H1 (cell line): ENCODE results near the gene XAF1. TPM values are rescaled to one million over a fixed set of nuclear protein-coding genes. Genes with fewer than 3 reads are reported as not detected.

Source experiments
- CTCF ChIA-PET: fragments of 300-600 bp; sonication (Branson Sonifier 250); formaldehyde crosslinking; loops from one replicate; lab custom pipeline; 2021; ENCODE audit not compliant: partially characterized antibody; lab: Charles Lee
- POLR2A ChIA-PET: fragments of 300-600 bp; sonication (Branson Sonifier 250); formaldehyde crosslinking; loops from one replicate; lab custom pipeline; 2021; ENCODE audit warnings: inconsistent platforms; ENCODE audit not compliant: partially characterized antibody; lab: Charles Lee
- DNase-seq, 2 experiments: peaks; one replicate each; pipeline versions ENCODE4 v3.0.0 to v3.0.0-alpha.2; 2010 to 2022; ENCODE audit warnings: low spot score in 2 of 2, low read depth in 1 of 2, mixed read lengths in 1 of 2
- FAIRE-seq: peaks from 2 replicates; lab custom pipeline; 2011; peaks lifted over from hg19 to GRCh38; lab: Jason Lieb, UNC
- H2AFZ ChIP-seq: 2 replicates; pipeline ENCODE4 v1.8.1; 2012; ENCODE audit warnings: low read length, inconsistent platforms
- H2AK5ac ChIP-seq: 2 replicates; pipeline ENCODE4 v1.6.1; 2013; ENCODE audit warnings: low read depth, low read length
- H2BK120ac ChIP-seq: replicated peaks from 2 replicates; pipeline ENCODE3; 2013; ENCODE audit warnings: low read depth, low read length, inconsistent platforms
- H2BK12ac ChIP-seq: 2 replicates; pipeline ENCODE4 v1.6.1; 2013; ENCODE audit warnings: low read depth, low read length
- H2BK15ac ChIP-seq: 2 replicates; pipeline ENCODE4 v1.6.1; 2013; ENCODE audit warnings: low read length
- H2BK20ac ChIP-seq: 2 replicates; pipeline ENCODE4 v1.6.1; 2013; ENCODE audit warnings: low read length
- H2BK5ac ChIP-seq: 2 replicates; pipeline ENCODE4 v1.6.1; 2013; ENCODE audit warnings: low read depth, low read length
- H3K14ac ChIP-seq: 2 replicates; pipeline ENCODE4 v1.6.1; 2013; ENCODE audit warnings: inconsistent platforms; ENCODE audit not compliant: insufficient read length
- H3K18ac ChIP-seq: 2 replicates; pipeline ENCODE4 v1.6.1; 2013; ENCODE audit warnings: low read length; ENCODE audit errors: extremely low read depth
- H3K23ac ChIP-seq: 2 replicates; pipeline ENCODE4 v1.6.1; 2013; ENCODE audit warnings: inconsistent platforms; ENCODE audit not compliant: insufficient read length
- H3K23me2 ChIP-seq: 2 replicates; pipeline ENCODE4 v1.6.1; 2013; ENCODE audit warnings: low read depth, low read length
- H3K27ac ChIP-seq: 2 replicates; pipeline ENCODE4 v1.6.1; 2011; ENCODE audit warnings: low read depth, low read length, inconsistent platforms
- H3K27me3 ChIP-seq, 4 experiments: replicated peaks in 1 of 4; 1 replicate in 1 of 4; 2 replicates in 3 of 4; pipeline versions ENCODE4 v1.6.1 to v1.8.1; 2011 to 2013; ENCODE audit warnings: low read length in 3 of 4, mild to moderate bottlenecking in 3 of 4, inconsistent platforms in 2 of 4, mixed read lengths in 2 of 4, moderate library complexity in 1 of 4; ENCODE audit not compliant: control insufficient read depth in 3 of 4, insufficient read depth in 3 of 4; ENCODE audit errors: extremely low read depth in 1 of 4
- H3K36me3 ChIP-seq, 4 experiments: 2 replicates each; pipeline versions ENCODE4 v1.6.1 to v1.8.1; 2011 to 2013; ENCODE audit warnings: mild to moderate bottlenecking in 4 of 4, low read length in 3 of 4, moderate library complexity in 2 of 4, control low read depth in 1 of 4, inconsistent platforms in 1 of 4; ENCODE audit not compliant: insufficient read depth in 4 of 4, control insufficient read depth in 2 of 4
- H3K4ac ChIP-seq: replicated peaks from 2 replicates; pipeline ENCODE3; 2013; ENCODE audit warnings: low read length, low read depth, mixed read lengths, inconsistent platforms; ENCODE audit not compliant: insufficient read length
- H3K4me1 ChIP-seq, 4 experiments: replicated peaks in 1 of 4; 1 replicate in 1 of 4; 2 replicates in 3 of 4; pipeline versions ENCODE4 v1.6.1 to v1.8.1; 2011 to 2013; ENCODE audit warnings: low read length in 3 of 4, inconsistent platforms in 2 of 4, mixed read lengths in 1 of 4; ENCODE audit not compliant: insufficient read depth in 4 of 4, control insufficient read depth in 3 of 4
- H3K4me2 ChIP-seq, 2 experiments: 2 replicates each; pipeline versions ENCODE4 v1.6.1 to v1.8.1; 2011 to 2013; ENCODE audit warnings: low read depth in 2 of 2, low read length in 2 of 2, control low read depth in 1 of 2, inconsistent platforms in 1 of 2, mild to moderate bottlenecking in 1 of 2; ENCODE audit not compliant: insufficient read depth in 1 of 2
- H3K4me3 ChIP-seq, 4 experiments: fragments of 200-600, 300-600 bp in 1 of 4; sonication (generic), shearing (Covaris generic), sonication (Bioruptor Twin) in 1 of 4; 2 replicates each; pipeline versions ENCODE4 v1.5.1 to v1.8.1; 2011 to 2016; ENCODE audit warnings: low read length in 4 of 4, low read depth in 3 of 4, control low read depth in 2 of 4, inconsistent platforms in 2 of 4, mild to moderate bottlenecking in 2 of 4, mixed read lengths in 1 of 4, moderate library complexity in 1 of 4; ENCODE audit not compliant: insufficient read depth in 2 of 4; ENCODE audit errors: extremely low read depth in 1 of 4
- H3K56ac ChIP-seq: replicated peaks from 2 replicates; pipeline ENCODE3; 2013; ENCODE audit warnings: low read depth, mild to moderate bottlenecking, mixed read lengths, low read length, inconsistent platforms; ENCODE audit not compliant: insufficient read length
- H3K79me1 ChIP-seq: 2 replicates; pipeline ENCODE4 v1.6.1; 2013; ENCODE audit warnings: low read depth, low read length, control low read depth
- H3K79me2 ChIP-seq, 2 experiments: 2 replicates each; pipeline versions ENCODE4 v1.6.1 to v1.8.1; 2012 to 2013; ENCODE audit warnings: low read length in 2 of 2, mild to moderate bottlenecking in 2 of 2, inconsistent platforms in 1 of 2; ENCODE audit not compliant: insufficient read depth in 2 of 2, control insufficient read depth in 1 of 2
- H3K9ac ChIP-seq, 4 experiments: replicated peaks in 1 of 4; 1 replicate in 1 of 4; 2 replicates in 3 of 4; pipeline versions ENCODE4 v1.6.1 to v1.8.1; 2011 to 2013; ENCODE audit warnings: low read depth in 3 of 4, low read length in 3 of 4, control low read depth in 2 of 4, mild to moderate bottlenecking in 2 of 4, moderate library complexity in 2 of 4, inconsistent platforms in 1 of 4; ENCODE audit errors: extremely low read depth in 1 of 4
- H3K9me3 ChIP-seq, 2 experiments: 2 replicates each; pipeline versions ENCODE4 v1.6.1 to v1.8.1; 2012 to 2013; ENCODE audit warnings: mild to moderate bottlenecking in 2 of 2, moderate library complexity in 2 of 2, control low read depth in 1 of 2, inconsistent platforms in 1 of 2, low read depth in 1 of 2, low read length in 1 of 2, mixed read lengths in 1 of 2; ENCODE audit not compliant: insufficient read depth in 2 of 2
- H4K20me1 ChIP-seq, 2 experiments: replicated peaks in 1 of 2; 2 replicates each; pipeline versions ENCODE3 to v1.8.1; 2011 to 2013; ENCODE audit warnings: inconsistent platforms in 2 of 2, low read length in 2 of 2, mild to moderate bottlenecking in 1 of 2; ENCODE audit not compliant: insufficient read depth in 2 of 2, control insufficient read depth in 1 of 2
- H4K5ac ChIP-seq: 2 replicates; pipeline ENCODE4 v1.6.1; 2013; ENCODE audit warnings: low read length, low read depth, mixed read lengths, inconsistent platforms; ENCODE audit not compliant: insufficient read length
- H4K8ac ChIP-seq: 2 replicates; pipeline ENCODE4 v1.8.0; 2013; ENCODE audit warnings: mild to moderate bottlenecking, moderate library complexity, low read length, inconsistent platforms; ENCODE audit not compliant: insufficient read depth; ENCODE audit errors: extremely low read depth
- H4K91ac ChIP-seq: replicated peaks from 2 replicates; pipeline ENCODE3; 2013; ENCODE audit warnings: low read length, mixed read lengths, inconsistent platforms; ENCODE audit not compliant: insufficient read length
- ASH2L ChIP-seq: fragments of 200-600, 300-600 bp; sonication (generic); IDR thresholded peaks from one replicate; pipeline ENCODE4 v1.7.1; 2017; ENCODE audit warnings: low read length
- BACH1 ChIP-seq: IDR thresholded peaks from 2 replicates; pipeline ENCODE4 v1.6.1; 2012; ENCODE audit warnings: low read length, improper control_type of control experiment
- CBX5 ChIP-seq: fragments of 300-800, 300-1000 bp; sonication (generic); IDR thresholded peaks from 2 replicates; pipeline ENCODE4 v1.7.1; 2016; ENCODE audit warnings: antibody characterized with exemption, low read length, low read depth
- EP300 ChIP-seq, 2 experiments: IDR thresholded peaks; 1 replicate in 1 of 2; 2 replicates in 1 of 2; pipeline ENCODE4 v1.6.1; 2011 to 2012; ENCODE audit warnings: low read depth in 2 of 2, low read length in 2 of 2, mild to moderate bottlenecking in 2 of 2, borderline replicate concordance in 1 of 2, inconsistent platforms in 1 of 2, moderate library complexity in 1 of 2
- GABPA ChIP-seq: IDR thresholded peaks from 2 replicates; pipeline ENCODE4 v1.6.1; 2011; ENCODE audit warnings: mild to moderate bottlenecking, low read length, moderate library complexity, borderline replicate concordance; ENCODE audit not compliant: insufficient read depth
- HDAC6 ChIP-seq: IDR thresholded peaks from one replicate; pipeline ENCODE4 v1.7.1; 2012; ENCODE audit warnings: low read depth, mild to moderate bottlenecking, inconsistent platforms, low read length, moderate library complexity
- MAFK ChIP-seq: IDR thresholded peaks from 2 replicates; pipeline ENCODE4 v1.6.1; 2012; ENCODE audit warnings: low read depth, mild to moderate bottlenecking, improper control_type of control experiment, low read length
- POLR2AphosphoS5 ChIP-seq: IDR thresholded peaks from 2 replicates; pipeline ENCODE4 v1.6.1; 2011; ENCODE audit warnings: low read depth, low read length
- RBBP5 ChIP-seq: IDR thresholded peaks from 2 replicates; pipeline ENCODE4 v1.7.1; 2012; ENCODE audit warnings: low read depth, mild to moderate bottlenecking, inconsistent platforms, low read length, moderate library complexity, borderline replicate concordance
- RNF2 ChIP-seq: fragments of 200-900, 300-1000 bp; sonication (generic); IDR thresholded peaks from 2 replicates; pipeline ENCODE4 v1.7.1; 2016; ENCODE audit warnings: borderline replicate concordance, low read depth, mild to moderate bottlenecking, antibody characterized with exemption, low read length; ENCODE audit not compliant: poor library complexity, severe bottlenecking; ENCODE audit errors: missing control alignments
- RXRA ChIP-seq: IDR thresholded peaks from 2 replicates; pipeline ENCODE4 v1.6.1; 2011; ENCODE audit warnings: low read depth, mild to moderate bottlenecking, low read length, moderate library complexity; ENCODE audit not compliant: insufficient read depth
- SIRT6 ChIP-seq: IDR thresholded peaks from one replicate; pipeline ENCODE4 v1.7.1; 2012; ENCODE audit warnings: low read length, inconsistent platforms
- TAF1 ChIP-seq: IDR thresholded peaks from 2 replicates; pipeline ENCODE4 v1.6.1; 2011; ENCODE audit warnings: mild to moderate bottlenecking, low read depth, low read length
- ZNF274 ChIP-seq: IDR thresholded peaks from 2 replicates; pipeline ENCODE4 v1.7.0; 2012; ENCODE audit warnings: low read length, borderline replicate concordance; ENCODE audit errors: extremely low read depth
- WGBS, 2 experiments: shearing (Covaris generic) in 1 of 2; methylation state at CpG; one replicate each; pipeline versions ENCODE4 v1.1.6 to v1.1.7; 2013 to 2015; ENCODE audit warnings: low lambda C conversion rate in 2 of 2, mixed read lengths in 2 of 2, inconsistent platforms in 1 of 2, low coverage in 1 of 2, missing lambda C conversion rate in 1 of 2; ENCODE audit not compliant: insufficient replicate concordance in 2 of 2, insufficient coverage in 1 of 2, insufficient read length in 1 of 2; ENCODE audit errors: extremely low coverage in 1 of 2, missing lambda C conversion rate in 1 of 2; 5-methylcytosine and 5-hydroxymethylcytosine counted together
- polyA plus RNA-seq, 7 experiments: library from polyadenylated mRNA; depleted of rRNA in 3 of 7; stranded (reverse) in 5 of 7; unstranded in 2 of 7; fragments of >200 nt in 5 of 7; fragments of 200-250 nt in 2 of 7; gene quantifications; 1 replicate in 5 of 7; 2 replicates in 1 of 7; 4 replicates in 1 of 7; pipeline versions ENCODE4 v1.2.1 to v1.2.3, GENCODE V29; 2011 to 2013; ENCODE audit warnings: missing spikeins in 2 of 7, mixed read lengths in 2 of 7
- total RNA-seq: library from RNA; stranded (reverse); fragmentation: NEBNext Ultra II Directional; extraction: Animal tissue kit (Norgen Biotek cat#: 25700); gene quantifications from 2 replicates; pipeline ENCODE4 v1.2.1, GENCODE V29; 2021

The XAF1 gene
- total and polyA plus RNA-seq, 2 of the 8 experiments (the other 6 are each of a cell fraction or from before 2014, with no cell fraction given) = not detected

GRCh38 chr17:6780001-6780400 is 24.2 kb downstream of the XAF1 start:
- H4K8ac ChIP-seq = no peak overlapping the region
- peaks cover 0 to 5% (median 0%) of the 10 kb centered on the region in 4 experiments; a peak in 2 of 7 replicates for H3K4me1 ChIP-seq
- H2BK15ac ChIP-seq = no peak overlapping the region
- no peaks in the 10 kb centered on the region for H4K20me1 ChIP-seq
- H3K79me1 ChIP-seq = no peaks in the 10 kb centered on the region; the same call in 1 of the 2 replicates
- DNase-seq (no peak), FAIRE-seq (no peak)
- H3K79me2 ChIP-seq = no peaks in the 10 kb centered on the region
- H3K9me3 ChIP-seq = no peaks in the 10 kb centered on the region
- no peak overlapping the region for H3K4ac ChIP-seq
- H3K36me3 ChIP-seq = no peaks in the 10 kb centered on the region
- peaks cover 7% of the 10 kb centered on the region; the same call in 1 of the 2 replicates for H3K23me2 ChIP-seq
- 78% methylated on average over 8 of the region's 8 CpGs; no CpG with 5 or more reads in 1 of the 2 experiments for WGBS, 2 experiments
- H4K5ac ChIP-seq = no peak overlapping the region
- H3K4me2 ChIP-seq = no peak overlapping the region
- no peak overlapping the region for H2BK5ac ChIP-seq
- H3K56ac ChIP-seq = no peak overlapping the region
- no peak overlapping the region for H4K91ac ChIP-seq
- H2BK120ac ChIP-seq = no peak overlapping the region
- CTCF ChIA-PET = interaction anchor here (1.0 to 1.6 kb wide), 3 partner anchors 63 to 114 kb away, joined by 3 to 8 read pairs (median 3); partner anchors contain the start of gene SLC13A5
- no peak overlapping the region for H3K27ac ChIP-seq
- peaks cover 2 to 16% (median 13%) of the 10 kb centered on the region in 4 experiments for H3K27me3 ChIP-seq
- no peak overlapping the region for H2BK12ac ChIP-seq
- H3K4me3 ChIP-seq = no peak overlapping the region
- no peak overlapping the region for H3K14ac ChIP-seq
- POLR2A ChIA-PET = interaction anchor here (1.4 kb wide), 1 partner anchor 10 kb away, joined by 3 read pairs; no protein-coding TSS in a partner anchor
- no peak overlapping the region for H2AK5ac ChIP-seq
- no peak overlapping the region for H3K9ac ChIP-seq
- no peak overlapping the region for H3K23ac ChIP-seq
- H2AFZ ChIP-seq = no peak overlapping the region
- no peak overlapping the region for H2BK20ac ChIP-seq
- H3K18ac ChIP-seq = no peak overlapping the region
- TF ChIP-seq GABPA = no peak
- TF ChIP-seq RBBP5 = no peak
- no peak for TF ChIP-seq CBX5
- no peak for TF ChIP-seq RXRA
- TF ChIP-seq RNF2 = no peak
- TF ChIP-seq TAF1 = no peak
- no peak for TF ChIP-seq MAFK
- TF ChIP-seq EP300 (IDR thresholded peaks at IDR 0.05; ENCODE audit: borderline replicate concordance in 1 of 2, low read depth in 2 of 2, low read length in 2 of 2) = no peak
- no peak for TF ChIP-seq HDAC6
- TF ChIP-seq POLR2AphosphoS5 = no peak
- no peak for TF ChIP-seq ASH2L
- no peak for TF ChIP-seq BACH1
- TF ChIP-seq SIRT6 = no peak
- no peak for TF ChIP-seq ZNF274
